ENCODE results near the gene SLC24A5. TPM values are rescaled to one million over a fixed set of nuclear protein-coding genes. Genes with fewer than 3 reads are reported as not detected.

Gene SLC24A5
- total and polyA plus RNA-seq, 2 donors (not counting 3 experiments of a cell fraction or from before 2014, with no cell fraction given): not detected

- intact Hi-C loops (cut with micrococcal nuclease): loop anchor here (1.0 kb wide), 2 partner anchors 27 to 684 kb away; no protein-coding TSS in a partner anchor
Measured at GRCh38 chr15:48149858-48150257, 29.1 kb downstream of the SLC24A5 start.

More at GRCh38 chr15:48149858-48150257, 29.1 kb downstream of the SLC24A5 start:
- dilution Hi-C loops (cut with MboI; ENCODE audit: extremely low pct_ligation_motif_present, low sequenced_read_pairs): no loop called here
- peak overlapping the region; percentile 97 for H3K27ac ChIP-seq (ENCODE audit: insufficient read depth, low read depth, low read length)
- H3K9me1 ChIP-seq (replicated peaks; ENCODE audit: control insufficient read depth, extremely low read depth, insufficient read depth, low read length): no peaks in the 10 kb centered on the region
- no peak for TF ChIP-seq POLR2AphosphoS5 (IDR thresholded peaks at IDR 0.05; ENCODE audit: insufficient read depth, low read depth, low read length)
- TF ChIP-seq FOS (IDR thresholded peaks at IDR 0.05; ENCODE audit: borderline replicate concordance, insufficient read depth, low read length): peak; percentile 96
- TF ChIP-seq GATA2 (IDR thresholded peaks at IDR 0.05; ENCODE audit: insufficient read depth, insufficient read length, low read depth, low read length): peak; percentile 75
- TF ChIP-seq CTCF (IDR thresholded peaks at IDR 0.05; ENCODE audit: extremely low read depth in 1 of 2, insufficient read depth in 1 of 2, low read depth in 1 of 2, low read length in 2 of 2): no peak
- no peak for TF ChIP-seq POLR2A (IDR thresholded peaks at IDR 0.05; ENCODE audit: low read depth, low read length)
- peak; percentile 98 for TF ChIP-seq JUN (IDR thresholded peaks at IDR 0.05; ENCODE audit: borderline replicate concordance, insufficient read depth, insufficient read length, low read depth)
- TF ChIP-seq EZH2 (IDR thresholded peaks at IDR 0.05; ENCODE audit: borderline replicate concordance, low read depth, low read length, severe bottlenecking): no peak
- no peak for TF ChIP-seq MYC (IDR thresholded peaks at IDR 0.05; ENCODE audit: low read depth, low read length)
- peak overlapping the region; percentile 18 for H2AFZ ChIP-seq (ENCODE audit: low read depth, low read length)
- H4K20me1 ChIP-seq (replicated peaks; ENCODE audit: control insufficient read depth, extremely low read depth, insufficient read depth, low read length): no peaks in the 10 kb centered on the region
- H3K79me2 ChIP-seq (ENCODE audit: control insufficient read depth, insufficient read depth, low read length): no peaks in the 10 kb centered on the region
- peaks cover 41% of the 10 kb centered on the region for H3K4me1 ChIP-seq (ENCODE audit: control insufficient read depth, extremely low read depth, insufficient read depth, low read length)
- ChIA-PET POLR2A (interaction anchor here (2.7 kb wide), 1 partner anchor 28 kb away, joined by 6 read pairs; no protein-coding TSS in a partner anchor), CTCF (interaction anchor here (0.8 to 1.8 kb wide), 5 partner anchors 9 to 38 kb away, joined by 3 to 8 read pairs (median 4); no protein-coding TSS in a partner anchor)
- H3K9me3 ChIP-seq (replicated peaks; ENCODE audit: control insufficient read depth, insufficient read depth, low read length): no peaks in the 10 kb centered on the region
- H3K4me2 ChIP-seq (ENCODE audit: insufficient read depth, low read length): peak overlapping the region; percentile 78
- no peaks in the 10 kb centered on the region for H3K27me3 ChIP-seq (ENCODE audit: control insufficient read depth in 2 of 2, insufficient read depth in 2 of 2, low read length in 2 of 2)
- FAIRE-seq (peak; percentile 85), DNase-seq (ENCODE audit: low read depth, low spot score) (peak; percentile 91)
- H3K4me3 ChIP-seq (replicated peaks in 1 of 3; ENCODE audit: insufficient read depth in 1 of 3, low read depth in 1 of 3, low read length in 3 of 3): peak overlapping the region in 1 of 3 experiments; percentile 22
- BruUV-seq (replicated peaks): no TSS peak
- H3K36me3 ChIP-seq (ENCODE audit: control insufficient read depth in 2 of 2, extremely low read depth in 1 of 2, insufficient read depth in 2 of 2, low read length in 2 of 2): peaks cover 0 to 9% of the 10 kb centered on the region in 2 experiments
- peak overlapping the region; percentile 74 for H3K9ac ChIP-seq (replicated peaks; ENCODE audit: extremely low read depth, insufficient read depth, low read length)

All from endothelial cell of umbilical vein (primary cell).